ENCODE measurements around the gene PRIM2.

PRIM2 gene

DNA sequence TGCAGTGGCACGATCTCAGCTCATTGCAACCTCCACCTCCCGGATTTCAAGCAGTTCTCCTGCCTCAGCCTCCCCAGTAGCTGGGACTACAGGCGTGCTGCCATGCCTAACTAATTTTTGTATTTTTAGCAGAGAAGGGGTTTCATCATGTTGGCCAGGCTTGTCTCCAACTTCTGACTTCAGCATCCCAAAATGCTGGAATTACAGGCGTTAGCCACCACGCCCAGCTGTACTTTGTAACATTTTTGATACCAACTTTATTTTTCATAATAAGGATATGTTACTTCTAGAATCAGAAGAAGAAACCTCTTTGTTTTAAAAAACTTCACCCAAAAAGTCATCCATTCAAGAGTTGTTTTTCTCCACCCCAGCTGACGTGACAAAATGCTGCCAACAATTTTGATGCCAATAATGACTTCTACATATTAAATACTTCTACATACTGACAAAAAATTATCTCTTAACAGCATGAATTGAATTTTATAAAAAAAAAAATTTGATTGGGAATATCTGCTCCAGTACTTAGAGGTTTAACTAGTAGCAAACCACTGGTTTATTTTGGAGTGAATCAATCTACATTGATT is 22.5 kb upstream of the PRIM2 start:
- H2AFZ ChIP-seq = no peak overlapping the region
- H3K4me2 ChIP-seq (ENCODE audit: low read length) = no peak overlapping the region
- no peak overlapping the region for H3K4me3 ChIP-seq (ENCODE audit: low read depth, low read length)
- H3K79me2 ChIP-seq = no peaks in the 10 kb centered on the region
- TF ChIP-seq, protein P1, sequence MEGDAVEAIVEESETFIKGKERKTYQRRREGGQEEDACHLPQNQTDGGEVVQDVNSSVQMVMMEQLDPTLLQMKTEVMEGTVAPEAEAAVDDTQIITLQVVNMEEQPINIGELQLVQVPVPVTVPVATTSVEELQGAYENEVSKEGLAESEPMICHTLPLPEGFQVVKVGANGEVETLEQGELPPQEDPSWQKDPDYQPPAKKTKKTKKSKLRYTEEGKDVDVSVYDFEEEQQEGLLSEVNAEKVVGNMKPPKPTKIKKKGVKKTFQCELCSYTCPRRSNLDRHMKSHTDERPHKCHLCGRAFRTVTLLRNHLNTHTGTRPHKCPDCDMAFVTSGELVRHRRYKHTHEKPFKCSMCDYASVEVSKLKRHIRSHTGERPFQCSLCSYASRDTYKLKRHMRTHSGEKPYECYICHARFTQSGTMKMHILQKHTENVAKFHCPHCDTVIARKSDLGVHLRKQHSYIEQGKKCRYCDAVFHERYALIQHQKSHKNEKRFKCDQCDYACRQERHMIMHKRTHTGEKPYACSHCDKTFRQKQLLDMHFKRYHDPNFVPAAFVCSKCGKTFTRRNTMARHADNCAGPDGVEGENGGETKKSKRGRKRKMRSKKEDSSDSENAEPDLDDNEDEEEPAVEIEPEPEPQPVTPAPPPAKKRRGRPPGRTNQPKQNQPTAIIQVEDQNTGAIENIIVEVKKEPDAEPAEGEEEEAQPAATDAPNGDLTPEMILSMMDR (IDR thresholded peaks at IDR 0.05) = no peak
- no peaks in the 10 kb centered on the region for H3K4me1 ChIP-seq
- H3K36me3 ChIP-seq (ENCODE audit: control insufficient read depth, insufficient read depth, low read length) = no peaks in the 10 kb centered on the region
- H3K27me3 ChIP-seq (ENCODE audit: control insufficient read depth, insufficient read depth, low read length) = no peaks in the 10 kb centered on the region
- H3K27ac ChIP-seq = no peak overlapping the region
- no peak overlapping the region for H3K9ac ChIP-seq
- H3K9me3 ChIP-seq (ENCODE audit: control insufficient read depth, low read length) = no peaks in the 10 kb centered on the region

DNA sequence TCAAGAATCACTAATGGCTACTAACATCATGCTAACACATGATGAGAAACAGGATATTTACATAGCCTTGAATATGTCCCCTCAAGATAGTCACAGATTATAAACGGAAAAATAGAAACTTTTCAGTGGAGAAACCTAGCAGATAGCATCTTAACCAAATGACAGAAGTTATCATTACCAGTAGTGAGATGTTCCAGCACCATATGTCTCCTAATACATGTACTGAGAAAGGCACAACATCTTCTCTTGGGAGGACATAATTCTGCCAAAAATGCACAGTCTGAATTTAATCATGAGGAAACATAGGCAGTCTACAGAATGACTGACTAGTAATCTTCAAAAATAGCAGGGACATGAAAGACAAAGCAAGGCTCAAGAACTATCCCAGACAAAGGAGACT is 19.9 kb upstream of the PRIM2 start:
- TF ChIP-seq, protein P1 (IDR thresholded peaks at IDR 0.05) = no peak
- H3K4me3 ChIP-seq (ENCODE audit: low read depth, low read length) = no peak overlapping the region
- no peaks in the 10 kb centered on the region for H3K9me3 ChIP-seq (ENCODE audit: control insufficient read depth, low read length)
- no peaks in the 10 kb centered on the region for H3K79me2 ChIP-seq
- no peak overlapping the region for H3K9ac ChIP-seq
- H3K27ac ChIP-seq = no peak overlapping the region
- H3K4me2 ChIP-seq (ENCODE audit: low read length) = no peak overlapping the region
- no peaks in the 10 kb centered on the region for H3K36me3 ChIP-seq (ENCODE audit: control insufficient read depth, insufficient read depth, low read length)
- H3K27me3 ChIP-seq (ENCODE audit: control insufficient read depth, insufficient read depth, low read length) = no peaks in the 10 kb centered on the region
- no peaks in the 10 kb centered on the region for H3K4me1 ChIP-seq
- H2AFZ ChIP-seq = no peak overlapping the region

DNA sequence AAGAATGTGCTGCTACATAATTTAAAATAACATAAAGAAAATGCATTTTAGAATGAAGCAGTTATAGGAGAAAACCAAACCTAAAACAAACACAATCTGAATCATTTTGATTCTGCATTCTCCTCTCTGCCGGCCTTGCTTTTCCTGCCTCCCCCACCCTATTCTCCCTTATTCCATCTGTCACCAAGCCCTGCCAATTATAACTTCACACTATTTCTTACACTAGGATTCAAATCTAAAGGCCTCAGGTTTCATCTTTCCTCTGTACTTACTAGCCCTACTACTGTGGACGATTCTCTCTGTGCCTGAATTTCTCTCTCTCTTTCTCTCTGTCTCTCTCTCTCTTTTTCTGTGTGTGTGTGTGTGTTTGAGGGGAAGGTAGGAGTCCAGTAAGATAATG is 18.7 kb upstream of the PRIM2 start:
- H3K27me3 ChIP-seq (ENCODE audit: control insufficient read depth, insufficient read depth, low read length) = no peaks in the 10 kb centered on the region
- H3K9me3 ChIP-seq (ENCODE audit: control insufficient read depth, low read length) = no peaks in the 10 kb centered on the region
- no peak overlapping the region for H3K9ac ChIP-seq
- no peaks in the 10 kb centered on the region for H3K36me3 ChIP-seq (ENCODE audit: control insufficient read depth, insufficient read depth, low read length)
- no peak overlapping the region for H3K27ac ChIP-seq
- H3K4me3 ChIP-seq (ENCODE audit: low read depth, low read length) = no peak overlapping the region
- H3K4me2 ChIP-seq (ENCODE audit: low read length) = no peak overlapping the region
- H3K4me1 ChIP-seq = no peaks in the 10 kb centered on the region
- no peak overlapping the region for H2AFZ ChIP-seq
- H3K79me2 ChIP-seq = no peaks in the 10 kb centered on the region
- TF ChIP-seq, protein P1 (IDR thresholded peaks at IDR 0.05) = no peak

DNA sequence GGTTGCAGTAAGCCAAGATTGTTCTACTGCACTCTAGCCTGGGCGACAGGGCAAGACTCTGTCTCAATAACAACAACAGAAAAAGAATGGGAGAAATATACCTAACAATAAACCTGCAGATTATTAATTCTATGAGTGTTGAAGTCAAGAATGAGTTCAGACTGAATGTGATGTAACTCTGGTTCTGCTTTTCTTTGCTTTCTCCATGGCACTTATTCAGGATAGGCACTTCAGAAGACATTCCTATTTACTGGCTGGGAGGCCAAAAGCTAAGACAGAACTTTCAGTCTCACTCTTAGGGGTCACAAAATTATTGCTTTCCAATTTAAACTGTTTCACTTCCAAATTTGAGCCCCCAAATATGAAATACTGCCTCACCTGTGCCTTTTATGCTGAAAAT is 15.7 kb upstream of the PRIM2 start:
- Histone ChIP-seq H3K4me1 (no peaks in the 10 kb centered on the region), H2AFZ (no peak overlapping the region), H3K4me2 (ENCODE audit: low read length) (no peak overlapping the region), H3K4me3 (ENCODE audit: low read depth, low read length) (no peak overlapping the region), H3K9ac (no peak overlapping the region), H3K27ac (no peak overlapping the region), H3K79me2 (no peaks in the 10 kb centered on the region), H3K27me3 (ENCODE audit: control insufficient read depth, insufficient read depth, low read length) (no peaks in the 10 kb centered on the region), H3K36me3 (ENCODE audit: control insufficient read depth, insufficient read depth, low read length) (no peaks in the 10 kb centered on the region), H3K9me3 (ENCODE audit: control insufficient read depth, low read length) (no peaks in the 10 kb centered on the region)
- TF ChIP-seq, protein P1 (IDR thresholded peaks at IDR 0.05) = no peak

DNA sequence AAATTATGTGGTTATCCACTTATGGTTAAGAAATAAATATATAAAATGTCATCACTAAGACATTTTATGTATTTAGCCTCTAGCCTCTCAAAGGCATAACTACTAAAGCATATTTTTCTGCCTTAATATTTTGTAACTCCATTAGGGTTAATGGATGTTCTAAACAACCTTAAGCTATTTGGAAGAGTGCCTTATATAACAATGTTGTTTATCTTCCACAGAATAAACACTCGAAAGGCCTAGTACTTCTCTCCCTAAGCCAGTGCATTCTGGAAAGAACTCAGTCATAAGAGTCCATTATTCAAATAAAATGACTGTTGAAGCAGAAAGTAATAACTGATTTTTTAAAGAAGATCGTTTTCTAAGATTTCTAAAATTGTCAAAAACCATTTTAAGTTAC is 15.0 kb upstream of the PRIM2 start:
- Histone ChIP-seq H3K9me3 (ENCODE audit: control insufficient read depth, low read length) (no peaks in the 10 kb centered on the region), H3K36me3 (ENCODE audit: control insufficient read depth, insufficient read depth, low read length) (no peaks in the 10 kb centered on the region), H3K79me2 (no peaks in the 10 kb centered on the region), H2AFZ (no peak overlapping the region), H3K4me2 (ENCODE audit: low read length) (no peak overlapping the region), H3K9ac (no peak overlapping the region), H3K4me1 (no peaks in the 10 kb centered on the region), H3K27me3 (ENCODE audit: control insufficient read depth, insufficient read depth, low read length) (no peaks in the 10 kb centered on the region), H3K27ac (no peak overlapping the region), H3K4me3 (ENCODE audit: low read depth, low read length) (no peak overlapping the region)
- TF ChIP-seq, protein P1 (IDR thresholded peaks at IDR 0.05) = no peak

Data from parathyroid adenoma (tissue), 2 donors.